Measurements from ENCODE around the gene CDH11.
A peak's percentile ranks its signal among the peaks of the same experiment; 100 is the strongest.

The CDH11 gene

GRCh38 chr16:65004570-65004969 is 117.3 kb downstream of the CDH11 start:
- DNase-seq, result no peak
- no peak for TF ChIP-seq CTCF (IDR thresholded peaks at IDR 0.05; ENCODE audit: low read depth, low read length, missing control alignments)
- no peak overlapping the region for H3K27ac ChIP-seq
- in situ Hi-C loops (cut with HindIII; ENCODE audit: low pct_ligation_motif_present, low sequenced_read_pairs), result no loop called here
- no peak overlapping the region for H3K4me3 ChIP-seq (ENCODE audit: low read depth, low read length)
- no peaks in the 10 kb centered on the region for H3K27me3 ChIP-seq (replicated peaks)
- peaks cover 29% of the 10 kb centered on the region for H3K36me3 ChIP-seq (replicated peaks)

- no peak for TF ChIP-seq CTCF (IDR thresholded peaks at IDR 0.05; ENCODE audit: low read depth, low read length, missing control alignments)
- Histone ChIP-seq H3K36me3 (replicated peaks) (peaks cover 33% of the 10 kb centered on the region), H3K27ac (no peak overlapping the region), H3K4me3 (ENCODE audit: low read depth, low read length) (no peak overlapping the region), H3K27me3 (replicated peaks) (no peaks in the 10 kb centered on the region)
- DNase-seq, result no peak
- in situ Hi-C loops (cut with HindIII; ENCODE audit: low pct_ligation_motif_present, low sequenced_read_pairs), result no loop called here
These were observed 118.2 kb downstream of the CDH11 start for GRCh38 chr16:65003621-65004020.

- in situ Hi-C loops (cut with HindIII; ENCODE audit: low pct_ligation_motif_present, low sequenced_read_pairs), result no loop called here
- no peaks in the 10 kb centered on the region for H3K27me3 ChIP-seq (replicated peaks)
- H3K36me3 ChIP-seq (replicated peaks), result peaks cover 45% of the 10 kb centered on the region
- peak overlapping the region; percentile 22 for H3K27ac ChIP-seq
- TF ChIP-seq CTCF (IDR thresholded peaks at IDR 0.05; ENCODE audit: low read depth, low read length, missing control alignments), result no peak
- DNase-seq, result peak; percentile 79
- H3K4me3 ChIP-seq (ENCODE audit: low read depth, low read length), result no peak overlapping the region
These were observed 119.6 kb downstream of the CDH11 start for GRCh38 chr16:65002265-65002664.

- in situ Hi-C loops (cut with HindIII; ENCODE audit: low pct_ligation_motif_present, low sequenced_read_pairs), result no loop called here
- no peak for TF ChIP-seq CTCF (IDR thresholded peaks at IDR 0.05; ENCODE audit: low read depth, low read length, missing control alignments)
- DNase-seq, result no peak
- Histone ChIP-seq H3K27me3 (replicated peaks) (no peaks in the 10 kb centered on the region), H3K27ac (no peak overlapping the region), H3K36me3 (replicated peaks) (peaks cover 57% of the 10 kb centered on the region), H3K4me3 (ENCODE audit: low read depth, low read length) (no peak overlapping the region)
These were observed 121.2 kb downstream of the CDH11 start for GRCh38 chr16:65000654-65001053.

- Histone ChIP-seq H3K27ac (no peak overlapping the region), H3K36me3 (replicated peaks) (peaks cover 48% of the 10 kb centered on the region), H3K27me3 (replicated peaks) (no peaks in the 10 kb centered on the region), H3K4me3 (ENCODE audit: low read depth, low read length) (no peak overlapping the region)
- in situ Hi-C loops (cut with HindIII; ENCODE audit: low pct_ligation_motif_present, low sequenced_read_pairs), result no loop called here
- no peak for DNase-seq
- TF ChIP-seq CTCF (IDR thresholded peaks at IDR 0.05; ENCODE audit: low read depth, low read length, missing control alignments), result no peak
These were observed 124.1 kb downstream of the CDH11 start for GRCh38 chr16:64997751-64998150.

GRCh38 chr16:64997121-64997520 is 124.7 kb downstream of the CDH11 start:
- H3K36me3 ChIP-seq (replicated peaks), result peaks cover 53% of the 10 kb centered on the region
- TF ChIP-seq CTCF (IDR thresholded peaks at IDR 0.05; ENCODE audit: low read depth, low read length, missing control alignments), result no peak

More at GRCh38 chr16:64997121-64997520, 124.7 kb downstream of the CDH11 start:
- H3K27me3 ChIP-seq (replicated peaks), result no peaks in the 10 kb centered on the region
- in situ Hi-C loops (cut with HindIII; ENCODE audit: low pct_ligation_motif_present, low sequenced_read_pairs), result no loop called here
- no peak for DNase-seq
- H3K27ac ChIP-seq, result no peak overlapping the region
- H3K4me3 ChIP-seq (ENCODE audit: low read depth, low read length), result no peak overlapping the region
